ENCODE results near the gene HNRNPH1.

- TF ChIP-seq CTCF (IDR thresholded peaks at IDR 0.05; ENCODE audit: insufficient read depth, low read depth, low read length) (no peak), EZH2 (IDR thresholded peaks at IDR 0.05; ENCODE audit: insufficient read depth, low read length) (no peak)
Measured at GRCh38 chr5:179607160-179607931, 16.1 kb downstream of the HNRNPH1 start.
